ENCODE results near the gene CYP4A22.

CYP4A22 gene

DNA sequence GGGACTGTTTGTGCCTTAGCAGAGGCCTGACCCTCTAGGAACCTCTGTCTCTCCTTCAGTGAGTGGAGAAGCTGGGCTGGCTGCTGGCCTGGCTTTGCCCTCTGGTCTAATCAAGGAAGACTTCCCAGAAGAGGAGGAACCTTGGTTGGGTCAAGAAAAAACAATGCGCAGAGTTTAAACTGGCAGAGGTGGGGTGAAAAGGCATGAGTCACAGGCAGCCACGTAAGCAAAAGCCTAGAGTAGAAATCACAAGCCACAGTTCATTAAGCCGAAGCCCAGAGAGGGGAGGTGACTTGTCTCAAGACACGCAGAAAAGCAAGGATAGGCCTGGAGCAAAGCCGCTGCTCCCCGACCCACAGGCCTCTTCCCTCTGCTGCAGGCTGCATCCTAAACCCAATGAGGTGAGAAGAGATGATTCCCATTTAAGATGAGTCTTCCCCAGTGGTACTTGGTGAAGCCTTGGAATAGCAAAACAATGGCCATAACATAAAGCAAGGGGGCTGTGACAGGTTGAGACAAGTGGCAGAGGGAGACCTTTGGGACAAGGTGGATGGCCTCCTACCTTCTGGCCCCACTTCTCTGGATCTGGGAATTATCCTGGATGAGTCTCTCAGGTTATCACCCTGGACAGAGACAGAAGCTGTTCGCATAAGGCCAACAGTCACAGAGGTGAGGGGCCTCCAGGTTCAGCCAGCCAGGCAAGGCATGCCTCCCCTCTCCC, 44.9 kb downstream of the CYP4A22 start:
- TF ChIP-seq, protein P1, sequence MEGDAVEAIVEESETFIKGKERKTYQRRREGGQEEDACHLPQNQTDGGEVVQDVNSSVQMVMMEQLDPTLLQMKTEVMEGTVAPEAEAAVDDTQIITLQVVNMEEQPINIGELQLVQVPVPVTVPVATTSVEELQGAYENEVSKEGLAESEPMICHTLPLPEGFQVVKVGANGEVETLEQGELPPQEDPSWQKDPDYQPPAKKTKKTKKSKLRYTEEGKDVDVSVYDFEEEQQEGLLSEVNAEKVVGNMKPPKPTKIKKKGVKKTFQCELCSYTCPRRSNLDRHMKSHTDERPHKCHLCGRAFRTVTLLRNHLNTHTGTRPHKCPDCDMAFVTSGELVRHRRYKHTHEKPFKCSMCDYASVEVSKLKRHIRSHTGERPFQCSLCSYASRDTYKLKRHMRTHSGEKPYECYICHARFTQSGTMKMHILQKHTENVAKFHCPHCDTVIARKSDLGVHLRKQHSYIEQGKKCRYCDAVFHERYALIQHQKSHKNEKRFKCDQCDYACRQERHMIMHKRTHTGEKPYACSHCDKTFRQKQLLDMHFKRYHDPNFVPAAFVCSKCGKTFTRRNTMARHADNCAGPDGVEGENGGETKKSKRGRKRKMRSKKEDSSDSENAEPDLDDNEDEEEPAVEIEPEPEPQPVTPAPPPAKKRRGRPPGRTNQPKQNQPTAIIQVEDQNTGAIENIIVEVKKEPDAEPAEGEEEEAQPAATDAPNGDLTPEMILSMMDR (conservative IDR thresholded peaks at IDR 0.05; ENCODE audit: control insufficient read depth, insufficient read depth, low read depth, low read length) = no peak
- DNase-seq (ENCODE audit: low read depth) = peak; percentile 71
- H3K4me3 ChIP-seq (ENCODE audit: control insufficient read depth, low read depth, low read length) = no peak overlapping the region

DNA sequence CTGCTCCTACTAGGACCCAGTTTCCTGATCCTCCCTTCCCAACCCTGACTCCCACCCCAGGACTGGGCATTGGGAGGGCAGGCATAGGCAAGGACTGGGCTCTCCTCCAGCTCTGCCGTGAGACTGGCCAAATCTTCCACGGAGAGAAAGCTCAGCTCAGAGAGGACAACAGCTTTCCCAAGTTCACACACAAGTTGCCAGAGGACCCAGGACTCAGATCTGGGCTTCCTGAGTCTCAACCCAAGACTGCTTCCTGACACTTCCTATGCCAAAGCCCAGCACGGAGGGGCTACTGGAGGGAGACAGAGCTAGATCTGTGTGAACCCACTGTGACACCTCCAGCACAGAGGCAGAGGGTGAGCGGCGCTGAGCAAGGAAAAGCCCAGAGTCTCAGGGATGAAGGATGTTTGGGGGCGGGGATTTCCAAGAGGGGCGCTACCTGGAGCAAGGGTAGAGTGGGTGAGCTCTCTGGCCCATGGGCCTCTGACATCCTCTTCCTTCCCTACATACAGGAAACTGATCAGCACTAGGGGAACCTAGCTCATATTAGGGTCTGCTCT, 45.5 kb downstream of the CYP4A22 start:
- TF ChIP-seq, protein P1 (conservative IDR thresholded peaks at IDR 0.05; ENCODE audit: control insufficient read depth, insufficient read depth, low read depth, low read length) = no peak
- no peak overlapping the region for H3K4me3 ChIP-seq (ENCODE audit: control insufficient read depth, low read depth, low read length)
- DNase-seq (ENCODE audit: low read depth) = no peak

DNA sequence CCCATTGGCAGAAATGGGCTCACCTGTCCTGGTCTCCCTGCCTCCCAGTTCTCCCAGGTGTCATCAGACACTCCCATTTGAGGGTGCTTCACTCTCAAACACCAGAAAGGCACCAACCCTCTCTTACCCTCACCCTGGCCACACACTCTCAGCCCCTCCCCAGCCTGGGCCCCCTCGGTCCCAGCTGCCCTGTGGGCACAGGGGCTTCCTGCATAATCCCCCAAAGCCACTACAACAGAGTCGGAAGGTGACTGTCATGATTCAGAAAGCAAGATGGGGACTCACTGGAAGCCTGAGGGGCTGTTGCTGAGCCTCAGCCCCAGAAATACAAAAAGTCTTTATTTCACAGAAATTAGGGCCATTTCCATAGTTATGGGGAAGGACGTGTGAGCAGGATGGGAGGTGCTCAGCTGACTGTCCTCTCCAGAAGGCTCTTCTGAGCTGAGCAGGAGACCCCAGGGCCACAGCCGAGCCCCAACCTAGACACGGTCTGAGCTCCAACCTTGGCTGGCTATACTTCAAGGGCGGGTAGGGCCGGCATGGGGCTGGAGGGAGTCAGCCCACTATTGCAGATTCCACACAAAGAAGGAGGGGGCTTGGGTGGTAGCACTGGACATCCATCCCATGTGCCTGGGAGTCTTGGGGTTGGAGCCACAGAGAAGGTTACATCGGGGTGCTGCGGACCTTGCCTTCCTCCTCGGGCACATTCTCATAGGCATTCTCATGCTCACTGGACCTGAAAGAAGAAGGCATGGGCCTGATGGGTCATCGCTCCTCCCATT, 46.3 kb downstream of the CYP4A22 start:
- no peak for DNase-seq (ENCODE audit: low read depth)
- TF ChIP-seq, protein P1 (conservative IDR thresholded peaks at IDR 0.05; ENCODE audit: control insufficient read depth, insufficient read depth, low read depth, low read length) = no peak
- no peak overlapping the region for H3K4me3 ChIP-seq (ENCODE audit: control insufficient read depth, low read depth, low read length)

DNA sequence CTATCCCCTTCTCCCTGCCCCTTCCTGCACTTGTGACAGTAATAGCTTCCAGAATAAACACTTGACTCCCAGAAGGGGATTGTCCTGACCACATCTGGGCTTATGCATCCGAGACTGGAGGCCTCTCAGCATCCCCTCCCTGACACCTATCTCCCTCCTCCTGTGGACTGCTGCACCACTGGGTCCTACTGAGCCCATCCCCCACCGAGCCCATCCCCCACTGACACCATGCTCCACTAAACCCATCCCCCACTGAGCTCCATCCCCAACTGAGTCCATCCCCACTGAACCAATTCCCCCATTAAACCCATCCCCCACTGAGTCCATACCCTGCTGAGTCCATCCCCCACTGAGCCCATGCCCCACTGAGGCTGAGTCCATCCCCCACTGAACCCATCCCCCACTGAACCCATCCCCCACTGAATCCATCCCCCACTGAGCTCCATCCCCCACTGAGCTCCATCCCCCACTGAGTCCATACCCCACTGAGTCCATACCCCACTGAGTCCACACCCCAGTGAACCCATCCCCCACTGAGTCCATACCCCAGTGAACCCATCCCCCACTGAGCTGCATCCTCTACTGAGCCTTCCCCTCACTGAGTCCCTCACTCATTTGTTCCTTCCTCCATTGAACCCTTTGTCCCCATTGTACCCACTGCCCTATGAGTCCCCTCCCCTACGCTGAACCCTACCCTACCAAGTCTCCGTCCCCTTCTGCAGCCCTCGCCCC, 47.0 kb downstream of the CYP4A22 start:
- DNase-seq (ENCODE audit: low read depth) = no peak
- H3K4me3 ChIP-seq (ENCODE audit: control insufficient read depth, low read depth, low read length) = no peak overlapping the region
- TF ChIP-seq, protein P1 (conservative IDR thresholded peaks at IDR 0.05; ENCODE audit: control insufficient read depth, insufficient read depth, low read depth, low read length) = no peak

DNA sequence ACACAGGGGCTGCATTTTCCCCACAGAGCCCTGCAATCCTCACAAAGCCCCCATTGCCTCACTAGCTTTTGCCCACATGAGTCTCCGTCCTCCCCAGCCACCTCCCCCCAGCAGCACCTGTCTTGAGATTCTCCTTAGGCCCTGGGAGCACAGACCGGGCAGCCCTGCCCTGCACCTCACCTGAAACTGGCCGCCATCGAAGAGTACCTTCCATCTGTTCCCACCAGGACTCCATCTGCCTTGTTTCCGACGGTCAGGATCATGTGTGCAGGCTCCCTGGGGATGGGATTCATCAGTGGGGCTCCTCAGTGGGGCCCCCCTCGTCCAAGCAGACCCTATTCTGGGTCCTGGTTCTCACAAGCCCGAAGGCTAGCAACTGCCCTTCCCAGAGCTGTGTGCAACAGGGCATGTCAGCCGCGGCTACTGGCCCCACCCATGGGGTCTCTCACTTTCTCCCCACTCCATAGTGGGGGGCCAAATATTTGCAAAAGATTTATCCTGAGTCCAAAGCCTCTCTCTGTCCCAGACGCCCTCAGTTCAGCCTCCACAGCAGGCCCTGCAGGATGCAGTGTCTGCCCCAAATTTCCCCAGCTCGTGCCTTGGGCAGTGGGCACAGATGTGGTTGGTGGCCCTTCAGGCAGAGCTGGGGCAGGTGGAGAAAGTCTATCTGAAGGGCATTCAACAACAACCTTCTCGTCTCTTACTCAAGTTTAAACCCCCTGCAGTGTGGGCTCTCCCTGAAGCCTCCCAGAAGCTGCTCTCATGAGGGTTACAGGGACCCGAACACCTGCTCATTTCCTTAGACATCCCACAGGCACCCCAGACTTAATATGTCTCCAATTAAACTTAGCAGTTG, 47.8 kb downstream of the CYP4A22 start:
- TF ChIP-seq, protein P1 (conservative IDR thresholded peaks at IDR 0.05; ENCODE audit: control insufficient read depth, insufficient read depth, low read depth, low read length) = no peak
- H3K4me3 ChIP-seq (ENCODE audit: control insufficient read depth, low read depth, low read length) = no peak overlapping the region
- no peak for DNase-seq (ENCODE audit: low read depth)

All from fibroblast of mammary gland (primary cell).